ENCODE data around the gene NSUN4.
"Not testable (repeated sequence)": the region's sequence is repeated elsewhere in the genome, so short reads cannot be mapped to it uniquely, and the experiment has no call there.

Gene NSUN4

DNA sequence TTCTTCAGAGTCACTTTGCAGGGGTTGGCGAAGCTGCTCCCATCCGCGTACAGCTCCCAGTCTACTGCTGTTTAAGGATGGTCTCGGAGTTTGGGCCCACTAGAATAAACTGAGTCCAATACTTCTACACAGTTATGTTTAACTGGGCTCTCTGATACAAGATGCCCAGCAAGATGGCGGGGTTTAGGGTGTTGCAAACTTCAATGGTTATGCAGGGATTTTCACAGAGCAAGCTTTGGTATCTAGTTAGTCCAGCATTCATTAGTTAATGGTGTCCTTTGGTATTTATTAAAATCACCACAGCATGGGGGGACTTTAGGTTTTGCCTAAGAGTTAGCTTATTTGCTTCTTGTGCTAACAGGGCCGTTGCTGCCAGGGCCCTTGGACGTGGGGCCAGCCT, 12.4 kb upstream of the NSUN4 start:
- DNase-seq: not testable (repeated sequence)

DNA sequence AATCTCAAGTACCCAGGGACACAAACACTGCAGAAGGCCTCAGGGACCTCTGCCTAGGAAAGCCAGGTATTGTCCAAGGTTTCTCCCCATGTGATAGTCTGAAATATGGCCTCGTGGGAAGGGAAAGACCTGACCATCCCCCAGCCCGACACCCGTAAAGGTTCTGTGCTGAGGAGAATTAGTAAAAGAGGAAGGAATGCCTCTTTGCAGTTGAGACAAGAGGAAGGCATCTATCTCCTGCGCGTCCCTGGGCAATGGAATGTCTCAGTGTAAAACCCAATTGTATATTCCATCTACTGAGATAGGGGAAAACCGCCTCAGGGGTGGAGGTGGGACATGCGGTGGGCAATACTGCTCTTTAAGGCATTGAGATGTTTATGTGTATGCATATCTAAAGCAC, 10.8 kb upstream of the NSUN4 start:
- DNase-seq: not testable (repeated sequence)

DNA sequence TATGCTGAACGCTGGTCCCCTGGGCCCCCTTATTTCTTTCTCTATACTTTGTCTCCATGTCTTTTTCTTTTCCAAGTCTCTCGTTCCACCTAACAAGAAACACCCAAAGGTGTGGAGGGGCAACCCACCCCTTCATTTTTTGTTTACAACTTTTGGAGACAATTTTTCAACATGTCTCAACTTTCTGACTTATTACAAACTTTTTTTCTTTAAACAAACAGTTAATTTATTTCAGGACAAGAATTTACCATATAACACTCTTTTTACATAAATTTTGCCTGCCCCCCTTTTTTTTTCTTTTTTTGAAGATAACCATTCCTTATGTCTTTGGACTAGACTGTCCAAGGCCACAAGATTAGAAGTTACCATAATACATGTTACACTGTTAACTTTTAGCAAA, 10.2 kb upstream of the NSUN4 start:
- DNase-seq: not testable (repeated sequence)

- DNase-seq: not testable (repeated sequence)
Measured at GRCh38 chr1:46331786-46332540, 8.6 kb upstream of the NSUN4 start.

- no peak for DNase-seq
Measured at GRCh38 chr1:46333300-46334029, 7.1 kb upstream of the NSUN4 start.

DNA sequence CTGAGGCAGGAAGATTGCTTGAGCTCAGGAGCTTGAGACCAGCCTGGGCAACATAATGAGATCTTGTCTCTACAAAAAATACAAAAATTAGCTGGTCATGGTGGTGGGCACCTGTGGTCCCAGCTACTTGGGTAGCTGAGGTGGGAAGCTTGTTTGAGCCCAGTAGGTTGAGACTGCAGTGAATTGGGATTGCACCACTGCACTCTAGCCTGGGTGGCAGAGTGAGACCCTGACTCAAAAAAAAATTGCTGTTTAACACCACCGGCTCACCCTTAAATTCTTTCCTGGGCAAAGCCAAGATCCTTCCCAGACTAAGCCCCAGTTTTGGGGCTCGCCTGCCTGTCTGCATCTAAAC, 6.6 kb upstream of the NSUN4 start:
- no peak for DNase-seq

GRCh38 chr1:46335081-46335480, 5.5 kb upstream of the NSUN4 start:
- DNase-seq: no peak

GRCh38 chr1:46337409-46337808, 3.2 kb upstream of the NSUN4 start:
- DNase-seq: not testable (repeated sequence)

DNA sequence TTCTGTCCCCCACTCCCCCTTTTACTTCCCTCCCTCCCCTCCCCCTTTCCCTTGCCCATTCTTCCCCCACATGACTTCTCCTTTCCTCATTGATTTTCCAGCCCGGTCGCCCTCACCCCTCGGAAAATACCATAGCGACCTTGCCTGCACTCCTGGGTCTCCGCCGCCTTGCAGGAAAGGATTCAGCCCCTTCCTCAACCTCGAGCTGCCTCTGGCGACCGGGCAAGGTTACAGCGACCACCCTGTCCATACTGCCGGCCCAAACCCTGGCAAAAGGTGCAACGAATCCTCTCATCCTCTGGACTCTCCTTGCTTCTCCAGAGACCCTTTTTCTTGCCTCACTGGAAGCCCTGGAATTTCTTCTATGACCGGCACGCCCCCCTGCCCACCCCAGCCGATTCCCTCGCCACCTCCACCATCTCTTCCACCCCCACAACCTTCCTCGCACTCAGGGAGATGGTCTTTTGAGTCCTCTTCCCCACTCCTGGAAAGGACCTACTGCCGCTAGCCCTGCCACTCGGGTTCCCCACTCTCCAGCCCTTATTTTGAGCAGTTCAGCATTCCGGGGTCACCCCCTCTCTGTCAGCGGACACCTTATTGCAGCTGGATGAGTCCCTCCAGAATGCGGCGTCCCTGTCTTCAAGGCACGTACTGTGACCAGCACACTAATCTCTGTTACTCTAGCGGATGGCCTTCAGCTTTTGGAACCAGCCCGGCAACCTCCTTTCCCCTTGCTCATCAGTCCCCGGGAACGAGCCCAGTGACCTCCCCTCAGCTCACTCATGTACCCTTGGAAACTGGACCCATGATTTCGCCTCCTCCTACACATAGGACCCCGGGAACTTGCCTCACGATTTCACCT, 846 bp downstream of the NSUN4 start:
- DNase-seq: no peak

DNA sequence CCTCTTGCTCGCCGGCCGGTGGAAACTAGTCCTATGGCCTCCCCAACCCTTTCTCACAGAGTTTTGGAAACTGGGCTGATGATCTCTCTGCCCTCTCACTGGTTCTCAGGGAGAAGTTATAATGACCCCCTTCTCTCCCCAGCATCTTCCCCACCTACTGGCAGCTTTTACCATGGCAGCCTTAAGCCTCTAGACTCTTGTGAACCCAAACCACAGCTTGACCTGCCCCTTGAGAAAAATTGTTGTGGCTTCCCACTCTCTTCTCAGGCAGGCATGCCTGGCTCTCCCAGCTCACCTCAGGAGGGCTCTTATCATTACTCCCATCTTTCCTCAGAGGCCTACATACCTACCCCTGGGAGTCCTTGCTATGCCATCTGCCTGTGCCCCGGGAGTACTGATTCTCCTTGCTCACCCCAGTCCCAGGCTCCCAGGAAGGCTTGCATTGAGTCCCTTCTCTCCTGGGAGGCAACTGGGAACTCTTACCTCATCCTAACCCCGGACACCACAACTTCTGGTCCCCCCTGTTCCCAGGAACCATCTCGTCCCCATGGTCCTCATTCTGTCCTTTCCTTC, 1.6 kb downstream of the NSUN4 start:
- DNase-seq: no peak

GRCh38 chr1:46342677-46343350, 2.2 kb downstream of the NSUN4 start:
- DNase-seq: no peak

DNA sequence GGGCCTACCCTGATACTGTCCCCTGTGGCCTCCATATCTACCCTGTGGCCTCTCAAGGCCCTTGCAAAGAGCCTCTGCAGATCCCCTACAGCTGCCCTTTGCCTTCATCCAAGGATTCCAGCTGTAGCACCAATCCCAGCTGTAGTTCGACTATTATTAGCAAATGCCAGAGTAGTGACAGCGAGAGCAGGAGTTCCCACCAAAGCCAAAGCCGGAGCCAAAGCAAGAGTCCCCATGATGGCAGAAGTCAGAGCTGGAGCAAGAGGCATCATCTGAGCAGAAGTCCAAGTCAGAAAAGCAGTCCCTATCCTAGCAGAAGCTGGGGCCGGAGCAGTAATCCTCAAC, 2.7 kb downstream of the NSUN4 start:
- DNase-seq: no peak

DNA sequence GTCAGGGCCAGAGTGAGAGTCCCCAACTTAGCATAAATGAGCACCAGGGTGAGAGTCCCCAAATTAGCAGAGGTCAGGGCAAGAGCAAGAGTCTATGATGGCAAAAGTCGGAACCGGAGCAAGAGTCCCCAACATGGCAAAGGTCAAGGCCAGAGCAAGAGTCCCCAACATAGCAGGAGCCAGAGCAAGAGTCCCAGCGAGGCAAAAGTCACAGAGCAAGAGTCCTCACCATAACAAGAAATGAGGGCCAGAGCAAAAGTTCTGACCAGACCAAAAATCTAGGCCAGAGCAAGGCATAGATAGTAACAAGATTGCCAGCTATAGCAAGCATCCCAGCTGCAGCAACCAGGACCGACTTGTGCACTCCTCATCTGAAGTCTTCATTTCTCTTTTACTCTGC, 3.1 kb downstream of the NSUN4 start:
- no peak for DNase-seq

DNA sequence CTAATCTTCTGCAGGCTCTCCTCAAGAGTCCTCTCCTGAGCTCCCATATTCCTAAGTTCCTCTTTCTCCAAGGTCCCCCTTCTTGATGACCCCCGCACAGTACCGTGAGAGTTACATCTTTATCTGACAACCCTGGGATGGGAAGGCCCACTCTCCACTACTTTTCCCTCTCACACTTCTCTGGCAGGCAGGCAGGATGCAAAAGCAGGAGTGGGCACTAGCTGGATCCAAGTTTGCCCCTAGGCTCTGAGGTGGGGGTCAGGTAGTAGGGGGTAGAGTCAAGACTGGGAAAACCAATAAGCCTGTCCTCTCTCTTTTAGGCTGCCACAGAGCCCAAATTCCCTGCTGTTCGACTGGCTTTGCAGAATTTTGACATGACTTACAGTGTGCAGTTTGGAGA, 3.9 kb downstream of the NSUN4 start:
- DNase-seq: no peak

DNA sequence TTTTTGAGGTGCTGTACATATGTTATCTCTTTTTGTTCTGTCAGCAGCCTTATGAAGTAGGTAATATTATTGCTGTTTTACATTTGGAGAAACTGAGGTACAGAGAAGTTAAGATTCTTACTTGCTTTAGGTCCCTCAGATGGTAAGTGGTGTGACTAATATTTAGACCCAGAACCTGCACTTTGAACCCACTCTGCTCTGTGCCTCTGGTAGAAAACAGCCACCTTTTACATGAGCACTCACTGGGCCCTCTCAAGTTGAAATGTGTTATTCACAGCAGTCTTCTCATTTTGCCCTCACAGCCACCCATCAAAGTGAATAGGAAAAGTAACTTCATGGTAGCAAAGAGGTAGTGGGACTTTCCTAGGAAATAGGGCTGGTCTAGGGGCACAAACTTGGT, 4.7 kb downstream of the NSUN4 start:
- DNase-seq: no peak

DNA sequence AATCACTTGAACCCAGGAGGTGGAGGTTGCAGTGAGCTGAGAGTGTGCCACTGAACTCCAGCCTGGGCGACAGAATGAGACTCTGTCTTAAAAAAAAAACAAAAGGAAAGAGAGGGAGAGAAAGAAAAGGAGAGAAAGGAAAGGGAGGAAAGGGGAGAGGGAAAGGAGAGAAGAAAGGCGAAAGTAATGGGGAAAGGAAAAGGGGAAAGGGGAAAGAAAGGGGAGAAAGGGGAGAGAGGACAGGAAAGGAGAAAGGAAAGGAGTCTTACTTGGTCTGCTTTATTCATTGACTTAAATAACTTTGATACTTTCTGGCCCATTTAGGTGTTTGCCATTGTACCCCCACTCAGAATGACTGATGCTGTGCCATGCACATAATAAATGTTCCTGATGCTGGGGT, 11.8 kb downstream of the NSUN4 start:
- DNase-seq: no peak

DNA sequence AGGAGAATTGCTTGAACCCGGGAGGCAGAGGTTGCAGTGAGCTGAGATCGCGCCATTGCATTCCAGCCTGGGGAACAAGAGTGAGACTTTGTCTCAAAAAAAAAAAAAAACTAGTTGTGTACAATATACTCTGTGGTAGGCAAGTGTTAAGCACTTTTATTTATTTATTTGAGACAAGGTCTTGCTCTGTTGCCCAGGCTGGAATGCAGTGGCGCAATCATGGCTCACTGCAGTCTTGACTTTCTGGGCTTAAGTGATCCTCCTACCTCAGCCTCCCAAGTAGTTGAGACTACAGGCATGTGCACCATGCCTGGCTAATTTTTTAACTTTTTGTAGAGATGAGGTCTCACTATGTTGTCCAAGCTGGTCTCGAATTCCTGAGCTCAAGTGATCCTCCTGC, 15.3 kb downstream of the NSUN4 start:
- DNase-seq: not testable (repeated sequence)

- no peak for DNase-seq
Measured at GRCh38 chr1:46362158-46362557, 21.6 kb downstream of the NSUN4 start.

GRCh38 chr1:46363121-46363520, 22.5 kb downstream of the NSUN4 start:
- no peak for DNase-seq

GRCh38 chr1:46364612-46365011, 24.0 kb downstream of the NSUN4 start:
- no peak for DNase-seq

DNA sequence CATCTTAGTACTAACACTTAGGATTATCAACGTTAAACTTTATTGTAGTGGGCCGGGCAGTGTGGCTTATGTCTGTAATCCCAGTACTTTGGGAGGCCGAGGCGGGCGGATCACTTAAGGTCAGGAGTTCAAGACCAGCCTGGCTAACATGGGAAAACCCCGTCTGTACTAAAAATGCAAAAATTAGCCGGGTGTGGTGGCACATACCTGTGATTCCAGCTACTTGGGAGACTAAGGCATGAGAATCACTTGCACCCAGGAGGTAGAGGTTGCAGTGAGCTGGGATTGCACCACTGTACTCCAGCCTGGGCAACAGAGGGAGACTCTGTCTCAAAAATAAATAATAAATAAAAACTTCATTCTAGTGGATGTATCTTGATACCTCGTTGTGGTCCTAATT, 25.2 kb downstream of the NSUN4 start:
- not testable (repeated sequence) for DNase-seq

GRCh38 chr1:46367072-46367471, 26.5 kb downstream of the NSUN4 start:
- DNase-seq: no peak

GRCh38 chr1:46367701-46368100, 27.1 kb downstream of the NSUN4 start:
- DNase-seq: not testable (repeated sequence)
